Measurements from ENCODE around the gene MYH9. TPM values are rescaled to one million over a fixed set of nuclear protein-coding genes. Genes with fewer than 3 reads are reported as not detected.
"Not testable (repeated sequence)": the region's sequence is repeated elsewhere in the genome, so short reads cannot be mapped to it uniquely, and the experiment has no call there.

MYH9 gene
- total and polyA plus RNA-seq, 11 donors, result 109 to 482 (median 238) TPM

DNA sequence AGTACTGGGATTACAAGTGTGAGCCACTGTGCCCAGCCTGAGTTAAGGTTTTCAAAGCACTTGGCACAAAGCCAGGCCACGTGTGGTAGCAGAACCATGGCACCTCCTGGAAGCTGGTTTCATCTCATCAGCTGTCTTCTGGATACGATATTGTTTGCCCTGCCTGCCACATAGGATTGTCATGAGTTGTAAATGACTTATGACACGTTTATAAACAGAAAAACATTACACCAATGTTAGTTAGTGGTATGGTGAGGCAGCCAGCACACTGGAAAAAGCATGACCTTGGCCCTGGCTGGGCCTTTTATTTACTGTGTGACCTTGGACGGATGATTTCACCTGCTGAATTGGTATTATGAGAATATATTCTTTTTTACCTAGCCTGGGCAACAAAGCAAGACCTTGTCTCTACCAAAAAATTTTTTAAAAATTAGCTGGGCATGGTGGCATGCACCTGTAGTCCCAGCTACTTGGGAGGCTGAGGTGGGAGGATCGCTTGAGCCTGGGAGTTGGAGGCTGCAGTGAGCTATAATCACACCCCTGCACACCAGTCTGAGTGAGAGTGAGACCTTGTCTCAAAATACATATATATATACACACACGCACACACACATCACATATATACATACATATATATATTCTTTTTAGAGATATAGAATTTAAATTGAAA, 24.0 kb upstream of the MYH9 start:
- ATAC-seq, result no peak
- Histone ChIP-seq H3K27me3 (no peaks in the 10 kb centered on the region), H3K27ac (peak overlapping the region in 2 of 12 donors; percentile 13 to 45), H3K4me3 (no peak overlapping the region), H3K4me1 (peaks cover 0 to 23% (median 7%) of the 10 kb centered on the region in 12 donors), H3K36me3 (no peaks in the 10 kb centered on the region), H3K9me3 (no peaks in the 10 kb centered on the region)
- DNase-seq, result no peak
- intact Hi-C loops (cut with DNase I), result no loop called here
- 66 to 71% (median 69%) methylated on average over 6 of the region's 6 CpGs for WGBS, 4 donors
- TF ChIP-seq, protein P1, sequence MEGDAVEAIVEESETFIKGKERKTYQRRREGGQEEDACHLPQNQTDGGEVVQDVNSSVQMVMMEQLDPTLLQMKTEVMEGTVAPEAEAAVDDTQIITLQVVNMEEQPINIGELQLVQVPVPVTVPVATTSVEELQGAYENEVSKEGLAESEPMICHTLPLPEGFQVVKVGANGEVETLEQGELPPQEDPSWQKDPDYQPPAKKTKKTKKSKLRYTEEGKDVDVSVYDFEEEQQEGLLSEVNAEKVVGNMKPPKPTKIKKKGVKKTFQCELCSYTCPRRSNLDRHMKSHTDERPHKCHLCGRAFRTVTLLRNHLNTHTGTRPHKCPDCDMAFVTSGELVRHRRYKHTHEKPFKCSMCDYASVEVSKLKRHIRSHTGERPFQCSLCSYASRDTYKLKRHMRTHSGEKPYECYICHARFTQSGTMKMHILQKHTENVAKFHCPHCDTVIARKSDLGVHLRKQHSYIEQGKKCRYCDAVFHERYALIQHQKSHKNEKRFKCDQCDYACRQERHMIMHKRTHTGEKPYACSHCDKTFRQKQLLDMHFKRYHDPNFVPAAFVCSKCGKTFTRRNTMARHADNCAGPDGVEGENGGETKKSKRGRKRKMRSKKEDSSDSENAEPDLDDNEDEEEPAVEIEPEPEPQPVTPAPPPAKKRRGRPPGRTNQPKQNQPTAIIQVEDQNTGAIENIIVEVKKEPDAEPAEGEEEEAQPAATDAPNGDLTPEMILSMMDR (IDR thresholded peaks at IDR 0.05), result no peak
- no peak for TF ChIP-seq POLR2A (IDR thresholded peaks at IDR 0.05)

GRCh38 chr22:36409911-36410756, 22.4 kb upstream of the MYH9 start:
- Histone ChIP-seq H3K9me3 (no peaks in the 10 kb centered on the region), H3K4me1 (peaks cover 0 to 38% (median 7%) of the 10 kb centered on the region in 12 donors), H3K4me3 (peak overlapping the region in 9 of 12 donors; percentile 19 to 45 (median 36)), H3K36me3 (no peaks in the 10 kb centered on the region), H3K27me3 (no peaks in the 10 kb centered on the region), H3K27ac (peak overlapping the region in 11 of 12 donors; percentile 15 to 72 (median 60))
- DNase-seq (peak; percentile 74 to 90 (median 83)), ATAC-seq (peak; percentile 87 to 95 (median 92))
- TF ChIP-seq, protein P1 (IDR thresholded peaks at IDR 0.05), result no peak
- peak in 1 of 2 donors; percentile 43 for TF ChIP-seq POLR2A (IDR thresholded peaks at IDR 0.05)
- 24 to 36% (median 32%) methylated on average over 43 to 56 of the region's 56 CpGs for WGBS, 4 donors
- intact Hi-C loops (cut with DNase I), result no loop called here

GRCh38 chr22:36409554-36409910, 21.8 kb upstream of the MYH9 start:
- 85 to 95% (median 88%) methylated on average over 15 of the region's 15 CpGs for WGBS, 4 donors
- H3K4me3 ChIP-seq, result peak overlapping the region in 9 of 12 donors; percentile 19 to 45 (median 36)
- intact Hi-C loops (cut with DNase I), result not testable (repeated sequence)

GRCh38 chr22:36409056-36409455, 21.3 kb upstream of the MYH9 start:
- H3K9me3 ChIP-seq, result no peaks in the 10 kb centered on the region
- no peak for TF ChIP-seq POLR2A (IDR thresholded peaks at IDR 0.05)
- TF ChIP-seq, protein P1 (IDR thresholded peaks at IDR 0.05), result no peak
- DNase-seq (no peak), ATAC-seq (peak in 2 of 4 donors; percentile 8)
- H3K27ac ChIP-seq, result peak overlapping the region; percentile 13 to 72 (median 50)
- H3K27me3 ChIP-seq, result no peaks in the 10 kb centered on the region
- H3K4me1 ChIP-seq, result peaks cover 0 to 49% (median 7%) of the 10 kb centered on the region in 12 donors
- intact Hi-C loops (cut with DNase I), result no loop called here
- no peaks in the 10 kb centered on the region for H3K36me3 ChIP-seq
- H3K4me3 ChIP-seq, result no peak overlapping the region
- 55 to 64% (median 57%) methylated on average over 2 of the region's 2 CpGs for WGBS, 4 donors

More at GRCh38 chr22:36409554-36409910, 21.8 kb upstream of the MYH9 start:
- not testable (repeated sequence) for H3K27me3 ChIP-seq, H3K36me3 ChIP-seq, DNase-seq, ATAC-seq, H3K9me3 ChIP-seq
- Histone ChIP-seq H3K4me1 (peaks cover 0 to 44% (median 7%) of the 10 kb centered on the region in 12 donors), H3K27ac (peak overlapping the region in 11 of 12 donors; percentile 41 to 72 (median 60))

Data from heart left ventricle (tissue), 16 donors.